Adrenal gland (tissue), 5 donors: Measurements from ENCODE around the gene OSMR.

Experiments used
- POLR2A ChIP-seq, 2 donors: fragments of 450-650 bp; IDR thresholded peaks; one replicate each; pipeline ENCODE4 v1.6.1; 2017; ENCODE audit warnings: antibody characterized with exemption in 2 of 2, mild to moderate bottlenecking in 2 of 2, moderate library complexity in 1 of 2
- TF ChIP-seq, protein P1 (sequence below), 6 experiments: fragments of 450-650 bp in 4 of 6; fragments of 200-600 bp in 2 of 6; sonication (generic) in 1 of 6; IDR thresholded peaks; 1 replicate in 5 of 6; 2 replicates in 1 of 6; pipeline versions ENCODE4 v1.5.1 to v1.8.0; 2016 to 2021; ENCODE audit warnings: antibody characterized with exemption in 6 of 6, mild to moderate bottlenecking in 2 of 6, moderate library complexity in 1 of 6
- donor health status: DM: no; HTN: no; CAD: no.

DNA sequence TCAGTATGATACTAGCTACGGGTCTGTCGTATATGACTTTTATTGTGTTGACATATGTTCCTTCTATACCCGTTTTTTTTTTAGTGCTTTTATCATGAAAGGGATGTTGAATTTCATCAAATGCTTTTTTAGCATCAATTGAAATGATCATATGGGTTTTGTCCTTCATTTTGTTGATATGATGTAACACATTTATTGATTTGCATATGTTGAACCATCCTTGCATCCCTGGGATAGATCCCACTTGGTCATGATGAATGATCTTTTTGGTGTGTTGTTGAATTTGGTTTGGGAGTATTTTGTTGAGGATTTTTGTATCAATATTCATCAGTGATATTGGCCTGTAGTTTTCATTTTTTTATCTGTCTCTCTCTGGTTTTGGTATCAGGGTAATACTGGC, 50.9 kb downstream of the OSMR start:
- TF ChIP-seq POLR2A (IDR thresholded peaks at IDR 0.05) = no peak
- TF ChIP-seq, protein P1, sequence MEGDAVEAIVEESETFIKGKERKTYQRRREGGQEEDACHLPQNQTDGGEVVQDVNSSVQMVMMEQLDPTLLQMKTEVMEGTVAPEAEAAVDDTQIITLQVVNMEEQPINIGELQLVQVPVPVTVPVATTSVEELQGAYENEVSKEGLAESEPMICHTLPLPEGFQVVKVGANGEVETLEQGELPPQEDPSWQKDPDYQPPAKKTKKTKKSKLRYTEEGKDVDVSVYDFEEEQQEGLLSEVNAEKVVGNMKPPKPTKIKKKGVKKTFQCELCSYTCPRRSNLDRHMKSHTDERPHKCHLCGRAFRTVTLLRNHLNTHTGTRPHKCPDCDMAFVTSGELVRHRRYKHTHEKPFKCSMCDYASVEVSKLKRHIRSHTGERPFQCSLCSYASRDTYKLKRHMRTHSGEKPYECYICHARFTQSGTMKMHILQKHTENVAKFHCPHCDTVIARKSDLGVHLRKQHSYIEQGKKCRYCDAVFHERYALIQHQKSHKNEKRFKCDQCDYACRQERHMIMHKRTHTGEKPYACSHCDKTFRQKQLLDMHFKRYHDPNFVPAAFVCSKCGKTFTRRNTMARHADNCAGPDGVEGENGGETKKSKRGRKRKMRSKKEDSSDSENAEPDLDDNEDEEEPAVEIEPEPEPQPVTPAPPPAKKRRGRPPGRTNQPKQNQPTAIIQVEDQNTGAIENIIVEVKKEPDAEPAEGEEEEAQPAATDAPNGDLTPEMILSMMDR (IDR thresholded peaks at IDR 0.05) = no peak
